NB4 (cell line): ENCODE results near the gene THRSP.

Source experiments
- POLR2A ChIP-seq: IDR thresholded peaks from 2 replicates; pipeline ENCODE4 v1.6.1; 2011; ENCODE audit warnings: mild to moderate bottlenecking; ENCODE audit not compliant: insufficient read length; ENCODE audit errors: extremely low read depth
- TF ChIP-seq, protein P1 (sequence below): IDR thresholded peaks from one replicate; pipeline ENCODE4 v1.5.1; 2012; ENCODE audit warnings: low read depth, low read length
- TF ChIP-seq, protein P2 (sequence below): IDR thresholded peaks from 2 replicates; pipeline ENCODE4 v1.6.1; 2011; ENCODE audit warnings: low read depth, low read length

DNA sequence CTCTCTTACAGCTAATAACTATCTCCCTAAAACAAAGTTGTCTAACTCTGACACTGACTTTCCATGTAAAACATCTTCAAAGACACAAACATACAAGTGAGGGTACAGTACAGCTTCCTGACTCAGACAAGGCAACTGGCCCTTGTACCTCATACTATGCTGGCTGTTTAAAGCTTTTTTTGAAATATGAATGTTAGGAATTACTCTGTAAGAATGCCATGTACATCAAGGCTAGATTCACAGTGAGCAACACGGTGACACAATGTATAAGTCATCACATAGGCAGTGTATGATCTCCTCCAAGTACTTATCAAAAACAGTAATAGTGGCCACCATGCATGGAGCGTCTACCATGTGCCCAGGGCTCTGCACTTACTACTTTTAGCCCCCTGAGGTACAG, 47.2 kb downstream of the THRSP start:
- TF ChIP-seq, protein P1, sequence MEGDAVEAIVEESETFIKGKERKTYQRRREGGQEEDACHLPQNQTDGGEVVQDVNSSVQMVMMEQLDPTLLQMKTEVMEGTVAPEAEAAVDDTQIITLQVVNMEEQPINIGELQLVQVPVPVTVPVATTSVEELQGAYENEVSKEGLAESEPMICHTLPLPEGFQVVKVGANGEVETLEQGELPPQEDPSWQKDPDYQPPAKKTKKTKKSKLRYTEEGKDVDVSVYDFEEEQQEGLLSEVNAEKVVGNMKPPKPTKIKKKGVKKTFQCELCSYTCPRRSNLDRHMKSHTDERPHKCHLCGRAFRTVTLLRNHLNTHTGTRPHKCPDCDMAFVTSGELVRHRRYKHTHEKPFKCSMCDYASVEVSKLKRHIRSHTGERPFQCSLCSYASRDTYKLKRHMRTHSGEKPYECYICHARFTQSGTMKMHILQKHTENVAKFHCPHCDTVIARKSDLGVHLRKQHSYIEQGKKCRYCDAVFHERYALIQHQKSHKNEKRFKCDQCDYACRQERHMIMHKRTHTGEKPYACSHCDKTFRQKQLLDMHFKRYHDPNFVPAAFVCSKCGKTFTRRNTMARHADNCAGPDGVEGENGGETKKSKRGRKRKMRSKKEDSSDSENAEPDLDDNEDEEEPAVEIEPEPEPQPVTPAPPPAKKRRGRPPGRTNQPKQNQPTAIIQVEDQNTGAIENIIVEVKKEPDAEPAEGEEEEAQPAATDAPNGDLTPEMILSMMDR, result no peak
- TF ChIP-seq POLR2A, result no peak
- TF ChIP-seq, protein P2, sequence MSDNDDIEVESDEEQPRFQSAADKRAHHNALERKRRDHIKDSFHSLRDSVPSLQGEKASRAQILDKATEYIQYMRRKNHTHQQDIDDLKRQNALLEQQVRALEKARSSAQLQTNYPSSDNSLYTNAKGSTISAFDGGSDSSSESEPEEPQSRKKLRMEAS, result no peak
